ENCODE data around the gene SH2B2.

SH2B2 gene

GRCh38 chr7:102252366-102252982 is 34.2 kb upstream of the SH2B2 start:
- Histone ChIP-seq H3K36me3 (ENCODE audit: insufficient read depth, low read length) (no peaks in the 10 kb centered on the region), H3K27ac (no peak overlapping the region), H3K4me3 (no peak overlapping the region), H3K9me3 (ENCODE audit: low read depth, low read length) (no peaks in the 10 kb centered on the region), H3K9ac (ENCODE audit: insufficient read length) (no peak overlapping the region)
- TF ChIP-seq POLR2AphosphoS5 (IDR thresholded peaks at IDR 0.05; ENCODE audit: borderline replicate concordance, low read depth, low read length) (no peak), FOXP2 (optimal IDR thresholded peaks at IDR 0.05; ENCODE audit: control extremely low read depth, extremely low read length, insufficient read depth) (no peak), EZH2 (IDR thresholded peaks at IDR 0.05) (no peak)
- no peak for DNase-seq (ENCODE audit: low read depth, low spot score)

DNA sequence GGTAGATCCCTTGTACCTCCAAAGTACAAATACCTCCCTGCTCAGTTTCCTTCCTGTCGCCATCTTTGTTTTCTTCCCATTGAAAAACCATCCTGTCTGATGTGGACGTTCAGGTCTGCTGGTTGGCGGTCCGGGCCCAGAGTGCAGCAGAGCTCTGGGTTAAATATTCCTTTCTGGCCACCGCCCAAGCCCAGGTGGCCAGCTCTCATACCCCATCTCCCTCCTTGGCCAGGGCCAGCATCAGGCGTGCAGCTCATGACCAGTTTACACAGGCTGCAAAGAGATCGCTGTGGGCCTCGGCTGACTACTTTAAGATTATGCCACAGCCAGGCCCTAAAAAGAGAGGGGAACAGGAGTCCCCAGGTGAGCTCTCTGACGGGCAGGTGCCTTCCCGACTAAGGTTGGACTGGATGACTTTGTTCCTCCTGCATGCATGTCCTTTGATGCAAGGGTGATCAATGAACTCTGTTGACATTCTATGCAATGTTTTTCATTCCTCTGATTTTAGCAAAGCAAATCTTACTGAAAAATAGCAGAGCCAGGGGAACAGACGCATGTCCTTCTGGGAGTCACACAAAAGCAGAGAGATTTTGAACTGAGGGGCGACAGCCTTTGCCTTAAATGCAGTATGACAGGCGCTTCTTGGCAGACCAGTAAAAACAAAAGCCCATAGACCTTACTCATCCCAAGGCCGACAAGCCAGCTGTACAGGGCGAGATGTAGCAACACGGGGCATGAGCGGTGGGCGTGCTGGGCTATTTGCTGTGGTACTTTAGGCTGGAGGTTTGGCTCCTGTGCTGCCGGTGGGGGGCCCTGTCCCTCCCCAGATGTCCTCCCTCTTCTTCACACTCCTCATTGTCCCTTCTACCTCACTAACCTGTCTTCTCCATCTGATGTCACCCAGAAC is 33.3 kb upstream of the SH2B2 start:
- no peaks in the 10 kb centered on the region for H3K36me3 ChIP-seq (ENCODE audit: insufficient read depth, low read length)
- H3K27ac ChIP-seq: no peak overlapping the region
- H3K9ac ChIP-seq (ENCODE audit: insufficient read length): no peak overlapping the region

DNA sequence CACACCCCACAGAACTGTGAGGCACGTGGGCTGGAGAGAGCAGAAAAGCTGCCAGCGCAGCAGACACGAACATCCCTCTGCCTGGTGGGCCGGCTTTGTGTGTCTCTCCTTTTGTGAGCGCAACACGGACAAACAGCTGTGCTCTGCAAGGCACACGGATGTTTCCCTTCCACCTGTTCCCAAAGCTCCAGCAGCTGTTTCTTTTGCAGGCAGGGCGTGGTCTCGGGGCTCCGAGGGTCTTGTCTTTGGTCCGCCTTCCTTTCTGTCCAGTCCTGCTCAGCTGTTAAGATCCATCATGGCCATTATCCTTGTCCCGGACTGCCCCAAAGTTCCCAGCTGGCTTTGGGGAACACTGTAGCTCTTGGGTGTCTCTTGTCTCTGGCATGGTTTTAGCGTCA is 32.7 kb upstream of the SH2B2 start:
- Histone ChIP-seq H3K4me3 (no peak overlapping the region), H3K9ac (ENCODE audit: insufficient read length) (no peak overlapping the region), H3K36me3 (ENCODE audit: insufficient read depth, low read length) (no peaks in the 10 kb centered on the region), H3K9me3 (ENCODE audit: low read depth, low read length) (no peaks in the 10 kb centered on the region), H3K27ac (no peak overlapping the region)
- no peak for DNase-seq (ENCODE audit: low read depth, low spot score)
- TF ChIP-seq EZH2 (IDR thresholded peaks at IDR 0.05) (no peak), POLR2AphosphoS5 (IDR thresholded peaks at IDR 0.05; ENCODE audit: borderline replicate concordance, low read depth, low read length) (no peak), FOXP2 (optimal IDR thresholded peaks at IDR 0.05; ENCODE audit: control extremely low read depth, extremely low read length, insufficient read depth) (no peak)

More for the DNA sequence above, 33.3 kb upstream of the SH2B2 start:
- DNase-seq (ENCODE audit: low read depth, low spot score): no peak
- Histone ChIP-seq H3K4me3 (no peak overlapping the region), H3K9me3 (ENCODE audit: low read depth, low read length) (no peaks in the 10 kb centered on the region)
- TF ChIP-seq EZH2 (IDR thresholded peaks at IDR 0.05): no peak
- TF ChIP-seq POLR2AphosphoS5 (IDR thresholded peaks at IDR 0.05; ENCODE audit: borderline replicate concordance, low read depth, low read length): no peak
- TF ChIP-seq FOXP2 (optimal IDR thresholded peaks at IDR 0.05; ENCODE audit: control extremely low read depth, extremely low read length, insufficient read depth): no peak

DNA sequence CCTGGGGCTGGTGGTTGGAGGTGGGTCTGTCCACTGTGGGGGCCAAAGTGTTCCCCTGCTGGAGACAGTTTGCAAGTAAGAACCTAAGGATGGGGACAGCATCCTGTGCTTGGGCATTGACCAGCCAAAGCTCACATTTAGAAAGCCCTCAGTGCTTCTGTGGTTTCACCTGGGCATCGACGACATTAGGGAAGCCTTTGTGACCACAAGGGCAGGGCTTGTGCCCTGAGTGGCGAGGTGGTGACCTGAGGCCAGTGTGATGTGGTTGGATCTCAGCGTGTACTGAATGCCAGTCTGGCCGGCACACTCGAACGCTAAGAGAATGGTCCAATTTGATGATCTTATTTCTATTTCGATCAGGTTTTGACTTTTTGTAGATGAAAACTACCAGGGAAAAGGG is 32.1 kb upstream of the SH2B2 start:
- H3K36me3 ChIP-seq (ENCODE audit: insufficient read depth, low read length): no peaks in the 10 kb centered on the region

DNA sequence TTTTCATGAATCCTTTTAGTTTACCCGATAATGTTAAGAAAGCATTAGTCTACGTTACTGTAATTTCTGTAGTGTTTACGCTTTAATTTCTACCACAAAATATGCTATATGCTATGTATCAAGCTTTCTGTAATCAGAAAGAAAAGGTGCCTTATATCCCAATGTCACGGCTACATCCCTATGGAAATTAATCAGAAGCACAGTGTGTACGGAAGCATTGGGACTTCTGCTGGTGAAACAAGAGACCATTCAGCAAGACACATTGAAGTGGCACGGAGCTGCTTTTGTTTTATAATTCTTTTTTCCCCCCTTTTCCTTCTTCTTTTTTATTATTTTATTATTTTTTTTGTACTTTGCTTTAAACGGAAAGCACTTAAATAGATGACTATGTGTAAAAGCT is 31.2 kb upstream of the SH2B2 start:
- Histone ChIP-seq H3K27ac (no peak overlapping the region), H3K36me3 (ENCODE audit: insufficient read depth, low read length) (no peaks in the 10 kb centered on the region), H3K4me3 (no peak overlapping the region), H3K9ac (ENCODE audit: insufficient read length) (no peak overlapping the region), H3K9me3 (ENCODE audit: low read depth, low read length) (no peaks in the 10 kb centered on the region)
- DNase-seq (ENCODE audit: low read depth, low spot score): no peak
- TF ChIP-seq POLR2AphosphoS5 (IDR thresholded peaks at IDR 0.05; ENCODE audit: borderline replicate concordance, low read depth, low read length) (no peak), EZH2 (IDR thresholded peaks at IDR 0.05) (no peak), FOXP2 (optimal IDR thresholded peaks at IDR 0.05; ENCODE audit: control extremely low read depth, extremely low read length, insufficient read depth) (no peak)

More for the DNA sequence above, 32.1 kb upstream of the SH2B2 start:
- Histone ChIP-seq H3K4me3 (no peak overlapping the region), H3K9me3 (ENCODE audit: low read depth, low read length) (no peaks in the 10 kb centered on the region), H3K9ac (ENCODE audit: insufficient read length) (no peak overlapping the region), H3K27ac (no peak overlapping the region)
- no peak for DNase-seq (ENCODE audit: low read depth, low spot score)
- no peak for TF ChIP-seq FOXP2 (optimal IDR thresholded peaks at IDR 0.05; ENCODE audit: control extremely low read depth, extremely low read length, insufficient read depth)
- no peak for TF ChIP-seq EZH2 (IDR thresholded peaks at IDR 0.05)
- no peak for TF ChIP-seq POLR2AphosphoS5 (IDR thresholded peaks at IDR 0.05; ENCODE audit: borderline replicate concordance, low read depth, low read length)

GRCh38 chr7:102255916-102256315 is 30.8 kb upstream of the SH2B2 start:
- TF ChIP-seq POLR2AphosphoS5 (IDR thresholded peaks at IDR 0.05; ENCODE audit: borderline replicate concordance, low read depth, low read length) (no peak), EZH2 (IDR thresholded peaks at IDR 0.05) (no peak), FOXP2 (optimal IDR thresholded peaks at IDR 0.05; ENCODE audit: control extremely low read depth, extremely low read length, insufficient read depth) (no peak)
- Histone ChIP-seq H3K27ac (no peak overlapping the region), H3K36me3 (ENCODE audit: insufficient read depth, low read length) (no peaks in the 10 kb centered on the region), H3K4me3 (no peak overlapping the region), H3K9me3 (ENCODE audit: low read depth, low read length) (no peaks in the 10 kb centered on the region), H3K9ac (ENCODE audit: insufficient read length) (no peak overlapping the region)
- no peak for DNase-seq (ENCODE audit: low read depth, low spot score)

GRCh38 chr7:102258073-102258748 is 28.5 kb upstream of the SH2B2 start:
- Histone ChIP-seq H3K4me3 (no peak overlapping the region), H3K27ac (no peak overlapping the region), H3K36me3 (ENCODE audit: insufficient read depth, low read length) (no peaks in the 10 kb centered on the region), H3K9ac (ENCODE audit: insufficient read length) (no peak overlapping the region), H3K9me3 (ENCODE audit: low read depth, low read length) (no peaks in the 10 kb centered on the region)
- no peak for TF ChIP-seq EZH2 (IDR thresholded peaks at IDR 0.05)
- DNase-seq (ENCODE audit: low read depth, low spot score): no peak

GRCh38 chr7:102258749-102259107 is 27.9 kb upstream of the SH2B2 start:
- no peak for TF ChIP-seq POLR2AphosphoS5 (IDR thresholded peaks at IDR 0.05; ENCODE audit: borderline replicate concordance, low read depth, low read length)
- TF ChIP-seq EZH2 (IDR thresholded peaks at IDR 0.05): no peak
- TF ChIP-seq FOXP2 (optimal IDR thresholded peaks at IDR 0.05; ENCODE audit: control extremely low read depth, extremely low read length, insufficient read depth): no peak
- Histone ChIP-seq H3K27ac (no peak overlapping the region), H3K9me3 (ENCODE audit: low read depth, low read length) (no peaks in the 10 kb centered on the region), H3K9ac (ENCODE audit: insufficient read length) (no peak overlapping the region), H3K36me3 (ENCODE audit: insufficient read depth, low read length) (no peaks in the 10 kb centered on the region), H3K4me3 (no peak overlapping the region)
- no peak for DNase-seq (ENCODE audit: low read depth, low spot score)

All from SK-N-MC (cell line).